ENCODE measurements around the gene COL16A1.

The COL16A1 gene

DNA sequence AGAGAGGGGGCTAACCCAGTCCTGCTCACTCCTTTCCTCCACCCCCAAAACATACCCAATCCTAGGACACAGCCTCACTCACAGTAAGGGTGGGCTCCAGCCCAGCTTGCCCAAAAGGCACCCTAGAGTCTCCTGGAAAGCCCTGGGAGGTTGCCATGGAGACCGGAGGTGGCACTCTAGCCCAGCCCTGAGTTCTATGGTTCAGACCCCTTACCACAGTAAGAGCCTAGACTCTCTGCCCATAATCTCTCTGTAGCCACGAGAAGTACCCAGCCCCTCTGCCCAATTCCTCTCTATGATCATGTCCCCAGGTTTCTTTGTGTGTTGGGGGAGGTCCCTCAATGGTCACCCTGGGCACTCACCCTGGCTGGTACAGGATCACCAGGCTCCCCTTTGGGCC, 14.4 kb downstream of the COL16A1 start:
- in situ Hi-C loops (cut with MboI; ENCODE audit: low sequenced_read_pairs): no loop called here

DNA sequence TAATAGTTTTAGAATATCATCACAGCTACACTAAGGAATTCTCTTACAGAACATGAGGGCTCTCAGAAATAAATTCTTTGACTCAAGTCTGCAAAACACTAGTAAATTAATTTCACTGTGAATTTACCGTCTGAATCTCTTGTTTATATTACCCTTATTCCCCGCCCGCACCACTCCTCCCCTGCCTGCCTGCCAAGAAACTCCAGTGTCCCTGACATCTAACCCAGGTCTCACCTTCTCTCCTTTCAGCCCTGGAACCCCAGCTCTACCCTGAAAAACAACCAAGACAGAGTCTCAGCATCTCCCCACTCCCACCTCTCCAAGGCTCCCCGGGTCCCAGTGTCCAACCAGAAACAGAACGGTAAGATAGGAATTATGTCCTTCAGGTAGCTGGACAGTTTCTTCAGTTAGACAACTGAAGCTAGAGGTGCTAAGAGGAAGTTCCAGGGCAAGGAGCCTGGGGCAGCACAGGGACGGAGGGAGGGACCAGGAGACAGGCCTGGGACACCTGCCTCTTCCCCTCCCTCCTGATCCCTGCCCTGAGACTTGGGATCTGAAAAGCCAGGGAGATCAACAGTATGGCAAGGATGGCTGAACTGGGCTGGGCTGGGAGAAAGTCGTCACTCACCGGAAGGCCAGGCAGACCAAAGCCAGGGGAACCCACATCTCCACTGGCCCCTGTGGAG, 15.4 kb downstream of the COL16A1 start:
- in situ Hi-C loops (cut with MboI; ENCODE audit: low sequenced_read_pairs): no loop called here

DNA sequence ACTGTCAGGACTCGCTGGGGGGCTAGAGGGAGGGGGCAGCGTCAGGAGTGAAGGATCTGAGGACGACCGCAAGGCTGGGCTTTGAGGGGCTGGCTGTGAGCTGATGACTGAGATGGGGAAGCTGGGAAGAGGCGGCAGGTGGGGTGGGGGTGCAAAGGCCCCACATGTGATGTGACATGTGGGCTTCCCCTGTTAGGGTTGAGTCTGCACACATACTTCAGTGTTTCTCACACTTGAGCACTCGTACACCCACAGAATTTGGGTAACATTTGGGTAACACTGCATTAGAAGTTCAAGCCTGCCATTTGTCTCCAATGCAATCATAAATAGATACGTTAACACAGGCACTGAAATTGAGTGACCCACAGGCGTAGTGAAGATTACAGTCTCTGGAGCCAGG, 16.2 kb downstream of the COL16A1 start:
- in situ Hi-C loops (cut with MboI; ENCODE audit: low sequenced_read_pairs): no loop called here

DNA sequence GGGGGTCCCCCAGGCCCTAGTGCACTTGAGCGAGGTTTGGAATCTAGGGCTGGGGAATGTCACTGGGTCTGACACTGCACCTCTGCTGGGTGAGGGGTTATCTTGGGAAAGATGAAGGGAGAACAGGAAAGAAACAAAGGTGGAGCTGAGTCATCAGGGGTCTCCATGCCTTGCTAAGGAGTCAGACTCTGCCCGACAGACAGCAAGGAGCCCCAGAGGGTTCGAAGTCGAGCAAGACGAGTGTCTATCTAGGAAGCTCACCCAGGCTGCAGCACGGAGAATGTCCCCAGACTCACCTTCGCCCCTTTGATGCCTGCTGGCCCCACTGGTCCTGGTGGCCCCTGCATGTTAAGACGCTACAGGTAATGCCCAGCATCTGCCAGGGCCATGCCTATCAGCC, 18.0 kb downstream of the COL16A1 start:
- in situ Hi-C loops (cut with MboI; ENCODE audit: low sequenced_read_pairs): no loop called here

DNA sequence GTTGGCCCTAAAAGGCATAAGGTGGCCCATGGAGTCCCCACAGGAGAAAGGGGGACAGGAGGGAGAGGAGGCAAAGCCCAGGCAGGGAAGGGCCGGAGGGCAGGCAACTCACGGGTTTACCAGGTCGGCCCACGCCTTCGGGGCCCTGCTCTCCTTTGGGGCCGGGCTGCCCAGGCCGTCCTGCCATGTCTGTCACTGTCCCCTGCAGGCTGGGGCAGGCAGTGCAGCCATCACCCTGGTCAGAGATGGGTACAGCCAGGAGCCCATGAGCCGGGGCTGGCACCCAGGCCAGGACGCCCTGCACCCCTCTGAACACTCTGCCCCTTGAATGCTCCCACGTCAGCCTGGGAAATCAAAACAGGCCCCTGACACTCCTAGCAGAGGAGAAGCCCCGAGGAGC, 19.8 kb downstream of the COL16A1 start:
- in situ Hi-C loops (cut with MboI; ENCODE audit: low sequenced_read_pairs): no loop called here

DNA sequence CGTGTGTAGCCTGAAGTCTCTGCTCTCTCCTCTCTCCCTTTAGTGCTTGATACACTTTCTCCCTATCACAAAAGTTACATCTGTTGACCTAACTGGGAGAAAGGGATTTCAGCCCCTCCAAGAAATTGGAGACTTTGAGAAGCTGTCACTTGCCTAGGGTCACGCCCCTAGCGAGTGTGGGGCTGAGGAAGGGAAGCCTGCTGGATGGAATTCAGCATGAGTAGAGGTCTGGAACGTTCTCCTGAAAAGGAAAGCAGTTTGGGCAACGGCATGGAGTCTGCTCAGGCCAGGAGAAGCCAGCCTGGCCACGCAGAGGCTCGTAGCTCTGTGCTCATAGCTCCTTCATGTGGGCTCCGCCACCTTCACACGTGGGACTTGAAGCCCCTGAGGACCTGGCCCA, 22.4 kb downstream of the COL16A1 start:
- in situ Hi-C loops (cut with MboI; ENCODE audit: low sequenced_read_pairs): no loop called here

DNA sequence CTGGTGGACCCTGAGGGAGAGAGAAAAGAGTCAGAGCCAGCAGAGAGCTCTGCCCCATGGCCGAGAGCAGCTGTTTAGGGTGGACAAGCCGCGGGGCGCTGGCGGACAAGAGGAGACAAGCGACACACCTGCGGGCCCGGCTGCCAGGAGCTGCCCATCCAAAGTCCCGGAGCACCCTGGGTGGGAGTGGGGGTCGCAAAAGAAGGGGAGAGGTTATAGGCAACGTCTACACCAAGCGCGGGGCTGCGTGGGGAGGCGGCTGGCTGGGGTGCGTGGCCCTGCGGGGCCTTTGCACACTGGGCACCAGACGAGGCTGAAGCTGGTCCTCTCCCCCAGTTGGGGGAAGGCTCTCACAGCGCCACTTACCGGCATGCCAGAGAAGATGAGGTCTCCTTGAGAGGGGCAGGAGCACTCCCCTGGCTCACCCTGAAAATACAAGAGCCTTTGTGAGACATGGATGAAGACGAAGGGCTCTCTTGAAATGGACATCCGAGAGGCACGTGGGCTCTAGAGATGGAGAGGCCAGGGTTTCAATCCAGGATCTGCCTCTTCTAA, 24.1 kb downstream of the COL16A1 start:
- in situ Hi-C loops (cut with MboI; ENCODE audit: low sequenced_read_pairs): no loop called here

DNA sequence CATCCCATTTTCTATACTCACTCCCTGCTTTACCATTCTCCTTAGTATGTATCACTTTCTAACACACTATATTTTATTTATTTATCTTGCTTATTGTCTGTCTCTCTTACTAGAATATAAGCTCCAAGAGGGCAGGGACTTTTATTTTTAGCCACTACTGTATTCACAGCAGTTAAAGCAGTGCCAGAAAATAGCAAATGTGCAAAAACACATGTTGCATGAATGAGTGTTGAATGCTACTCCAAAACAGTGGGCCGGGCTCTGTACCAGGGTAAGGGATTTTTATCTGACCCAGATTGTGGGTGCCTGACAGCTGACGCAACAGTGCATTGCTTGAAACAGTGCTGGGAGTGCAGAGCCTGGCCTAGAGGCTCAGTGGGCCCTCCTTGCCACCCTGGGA, 24.7 kb downstream of the COL16A1 start:
- in situ Hi-C loops (cut with MboI; ENCODE audit: low sequenced_read_pairs): no loop called here

DNA sequence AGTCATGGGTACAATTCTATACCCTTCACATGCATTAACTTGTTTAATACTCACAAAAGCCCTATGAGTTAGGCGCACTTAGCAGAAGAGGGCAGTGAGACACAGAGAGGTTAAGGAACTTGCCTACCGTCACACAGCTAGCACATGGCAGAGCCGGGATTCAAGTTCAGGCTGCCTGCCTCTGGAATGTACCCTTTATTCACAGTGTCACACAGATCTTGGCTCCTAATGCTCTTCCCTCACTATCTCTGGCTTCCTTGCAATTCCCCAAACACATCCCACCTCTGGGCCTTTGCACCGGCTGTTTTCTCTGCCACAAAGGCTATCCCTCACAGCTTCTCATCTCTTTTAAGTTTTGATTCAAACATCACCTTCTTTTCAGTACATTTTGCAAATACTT, 25.1 kb downstream of the COL16A1 start:
- in situ Hi-C loops (cut with MboI; ENCODE audit: low sequenced_read_pairs): no loop called here

DNA sequence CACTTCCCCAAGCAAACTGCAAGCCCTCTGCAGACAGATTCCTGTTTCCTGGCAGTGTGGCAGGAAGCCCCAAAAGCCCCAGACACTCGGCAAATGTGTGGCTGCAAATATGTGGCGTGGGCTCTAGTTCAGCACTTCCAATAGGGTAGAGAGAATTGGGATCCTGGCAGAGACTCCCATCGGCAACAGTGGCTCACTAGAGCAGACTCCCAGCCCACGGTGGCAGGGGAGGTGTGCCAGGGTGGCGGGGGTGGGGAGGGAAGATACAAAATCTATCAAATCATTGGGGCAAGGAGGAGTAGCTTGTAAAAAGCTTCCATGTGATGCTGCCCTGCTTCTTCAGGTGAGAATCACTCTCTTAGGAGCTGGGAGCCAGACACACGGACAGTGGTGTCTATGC, 25.9 kb downstream of the COL16A1 start:
- in situ Hi-C loops (cut with MboI; ENCODE audit: low sequenced_read_pairs): no loop called here

DNA sequence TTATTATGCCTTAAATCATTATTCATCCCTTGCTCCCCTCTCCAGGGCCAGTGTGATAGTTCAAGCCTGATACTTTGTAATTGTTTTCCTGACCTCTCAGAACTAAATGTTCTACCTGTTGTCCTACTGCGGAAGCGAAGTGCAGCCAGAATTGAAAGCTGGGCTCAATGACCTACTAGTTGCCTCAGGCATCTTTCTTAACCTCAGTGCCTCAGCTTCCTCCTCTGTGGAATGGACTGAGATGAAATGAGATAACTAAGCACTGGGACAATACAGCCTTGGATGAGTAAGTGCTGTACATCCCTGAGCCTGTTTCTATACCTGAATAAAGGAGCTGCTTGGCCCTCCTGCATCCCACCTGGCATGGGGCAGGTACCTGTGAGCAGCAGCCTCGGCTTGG, 26.4 kb downstream of the COL16A1 start:
- in situ Hi-C loops (cut with MboI; ENCODE audit: low sequenced_read_pairs): no loop called here

DNA sequence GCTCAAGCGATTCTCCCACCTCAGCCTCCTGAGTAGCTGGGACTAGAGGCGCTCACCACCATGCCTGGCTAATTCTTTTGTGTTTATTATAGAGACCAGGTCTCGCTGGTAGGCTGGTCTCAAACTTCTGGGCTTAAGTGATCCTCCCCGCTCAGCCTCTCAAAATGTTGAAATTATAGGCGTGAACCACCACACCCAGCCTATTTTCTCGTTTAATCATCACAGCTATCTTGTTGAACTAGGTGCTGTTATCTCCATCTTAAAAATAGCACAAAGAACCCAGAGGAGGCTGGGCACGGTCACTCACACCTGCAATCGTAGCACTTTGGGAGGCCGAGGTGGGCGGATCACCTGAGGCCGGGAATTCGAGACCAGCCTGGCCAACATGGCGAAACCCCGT, 28.1 kb downstream of the COL16A1 start:
- in situ Hi-C loops (cut with MboI; ENCODE audit: low sequenced_read_pairs): no loop called here

DNA sequence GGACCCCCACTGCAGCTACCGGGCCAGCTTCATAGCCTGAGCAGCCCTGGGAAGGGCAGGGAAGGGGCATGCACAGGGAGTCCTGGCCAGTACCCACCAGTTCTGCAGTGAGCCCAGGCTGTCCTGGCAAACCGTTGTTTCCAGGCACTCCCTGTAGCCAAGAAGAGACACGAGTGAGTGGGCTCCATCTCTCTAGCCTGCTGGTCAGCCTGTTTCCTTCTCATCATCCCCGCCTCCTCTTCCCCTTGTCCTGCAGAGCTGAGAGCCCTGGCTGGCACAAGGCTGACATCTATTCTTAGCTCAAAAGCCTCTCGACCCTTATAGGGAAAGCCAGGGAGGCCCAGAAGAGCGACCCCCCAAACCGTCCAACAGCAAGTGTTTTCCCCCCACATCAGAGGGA, 28.7 kb downstream of the COL16A1 start:
- in situ Hi-C loops (cut with MboI; ENCODE audit: low sequenced_read_pairs): no loop called here

DNA sequence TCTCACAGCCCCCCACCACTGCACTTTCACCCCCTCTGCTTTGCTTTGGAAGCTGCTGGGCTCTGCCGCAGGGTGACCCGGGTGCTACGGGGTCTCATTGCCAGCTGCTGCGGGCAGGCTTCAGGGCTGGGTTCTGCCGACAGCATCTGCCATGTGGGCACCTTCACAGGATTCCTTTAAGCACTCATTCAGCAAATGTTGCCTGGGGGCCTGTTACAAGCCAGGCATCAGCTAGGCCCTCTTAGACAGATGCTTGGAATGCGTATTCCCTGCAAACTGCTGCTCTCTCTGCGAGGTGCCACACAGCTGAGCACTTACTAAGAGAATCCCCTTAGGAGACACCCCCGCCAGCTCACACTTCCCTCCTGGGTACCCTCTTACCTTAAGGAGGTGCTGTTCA, 29.2 kb downstream of the COL16A1 start:
- in situ Hi-C loops (cut with MboI; ENCODE audit: low sequenced_read_pairs): no loop called here

DNA sequence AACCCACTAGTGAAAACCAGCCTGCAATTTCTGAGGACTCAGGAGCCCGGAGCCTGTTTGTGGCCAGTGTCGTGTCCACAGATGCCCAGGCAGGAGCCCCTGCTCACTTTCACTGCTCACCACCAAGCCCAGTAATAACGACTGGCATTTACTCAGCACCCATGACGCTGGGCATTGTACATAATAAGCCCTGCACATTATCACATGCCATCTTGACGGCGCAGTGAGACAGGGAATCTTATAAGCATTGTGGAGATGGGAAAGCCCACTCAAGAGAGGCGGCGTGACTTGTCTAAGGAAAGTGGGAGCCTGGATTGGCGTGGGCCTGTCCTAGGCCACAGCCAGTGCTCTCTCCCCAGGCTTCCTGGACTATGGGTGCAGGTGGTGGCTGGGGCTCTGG, 30.4 kb downstream of the COL16A1 start:
- in situ Hi-C loops (cut with MboI; ENCODE audit: low sequenced_read_pairs): no loop called here

DNA sequence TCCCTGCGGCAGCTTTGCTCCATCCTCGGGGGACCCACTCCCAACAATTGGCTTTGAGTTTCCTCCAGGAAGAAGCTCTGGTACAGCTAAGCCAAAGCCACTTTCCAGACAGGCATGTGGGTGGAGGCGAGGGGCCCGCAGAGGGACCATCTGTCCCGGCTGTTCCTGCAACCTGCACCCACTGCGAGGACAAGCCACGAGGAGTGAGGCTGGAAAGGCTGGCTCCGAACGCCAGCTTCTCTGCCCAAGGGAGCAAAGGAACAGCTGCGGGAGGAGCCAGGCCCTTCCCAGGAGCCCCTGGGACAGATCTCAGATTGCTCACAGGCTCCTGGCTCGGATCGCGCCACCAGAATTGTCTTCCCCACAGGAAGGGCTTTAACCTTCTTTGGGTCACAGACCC, 30.8 kb downstream of the COL16A1 start:
- in situ Hi-C loops (cut with MboI; ENCODE audit: low sequenced_read_pairs): no loop called here

DNA sequence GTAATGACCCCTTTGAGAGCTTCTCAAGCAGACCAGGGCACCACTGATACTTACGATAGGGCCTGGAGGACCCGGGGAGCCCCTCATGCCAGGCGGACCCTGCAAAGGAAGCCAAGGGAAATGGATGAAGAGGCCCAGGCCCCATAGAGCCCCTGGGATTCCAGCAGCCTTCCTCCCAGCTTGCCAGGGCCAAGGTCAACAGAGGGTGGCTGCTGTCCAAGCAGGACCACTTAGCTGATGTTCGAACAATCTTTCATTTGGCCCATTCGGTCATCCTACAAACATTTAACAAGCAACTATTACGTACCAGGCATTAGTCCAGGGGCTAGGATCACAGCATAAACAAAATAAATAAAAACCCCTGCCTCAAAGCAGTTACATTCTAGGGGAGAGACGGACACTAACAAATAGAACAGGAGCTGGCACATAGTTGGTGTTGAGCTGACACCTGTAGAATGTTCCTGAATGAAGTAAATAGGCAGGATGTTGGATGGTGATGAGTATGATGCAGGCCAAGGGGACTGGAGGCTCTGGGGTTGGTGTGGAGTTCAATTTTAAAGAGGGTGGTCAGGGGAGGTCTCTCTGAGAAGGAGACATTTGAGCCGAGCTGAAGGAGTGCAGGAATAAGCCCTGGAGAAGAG, 32.1 kb downstream of the COL16A1 start:
- in situ Hi-C loops (cut with MboI; ENCODE audit: low sequenced_read_pairs): no loop called here

DNA sequence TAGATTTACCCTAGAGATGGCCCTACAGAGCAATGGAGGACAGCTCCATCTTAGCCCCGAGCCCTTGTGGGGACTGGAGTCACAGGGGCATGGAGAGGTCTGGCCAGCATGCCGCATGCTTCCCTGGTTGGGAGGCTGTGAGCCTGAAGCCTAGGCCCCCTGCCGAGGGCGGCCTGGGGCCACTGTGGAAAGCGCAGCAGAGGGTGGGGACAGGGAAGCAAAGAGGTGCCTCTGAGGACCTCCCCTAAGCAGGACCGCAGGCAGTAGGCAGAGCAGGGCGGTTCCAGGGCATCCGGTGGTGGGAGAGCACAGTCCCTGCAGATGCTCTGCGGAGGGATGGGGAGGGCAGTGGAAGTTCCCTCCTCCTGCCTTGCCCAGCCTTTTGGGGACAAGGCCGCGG, 32.7 kb downstream of the COL16A1 start:
- in situ Hi-C loops (cut with MboI; ENCODE audit: low sequenced_read_pairs): no loop called here

DNA sequence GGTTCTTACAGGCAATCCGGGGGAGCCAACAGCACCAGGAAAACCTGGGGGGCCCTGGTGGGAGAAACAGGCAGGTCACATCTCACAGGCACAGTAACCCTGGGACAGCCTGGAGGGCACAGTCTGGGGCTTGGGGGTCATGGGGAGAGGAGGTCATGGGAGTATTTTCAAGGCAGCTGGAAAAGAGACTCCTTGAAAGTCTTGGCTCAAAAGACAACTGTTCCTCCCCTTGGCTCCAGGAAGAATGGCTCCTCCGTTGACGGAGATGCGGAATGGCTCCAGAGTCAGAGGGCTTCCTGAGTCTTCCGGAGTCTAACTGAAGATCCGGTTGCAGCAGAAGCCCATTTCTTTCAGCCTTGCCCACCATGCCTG, 33.2 kb downstream of the COL16A1 start:
- in situ Hi-C loops (cut with MboI; ENCODE audit: low sequenced_read_pairs): no loop called here

DNA sequence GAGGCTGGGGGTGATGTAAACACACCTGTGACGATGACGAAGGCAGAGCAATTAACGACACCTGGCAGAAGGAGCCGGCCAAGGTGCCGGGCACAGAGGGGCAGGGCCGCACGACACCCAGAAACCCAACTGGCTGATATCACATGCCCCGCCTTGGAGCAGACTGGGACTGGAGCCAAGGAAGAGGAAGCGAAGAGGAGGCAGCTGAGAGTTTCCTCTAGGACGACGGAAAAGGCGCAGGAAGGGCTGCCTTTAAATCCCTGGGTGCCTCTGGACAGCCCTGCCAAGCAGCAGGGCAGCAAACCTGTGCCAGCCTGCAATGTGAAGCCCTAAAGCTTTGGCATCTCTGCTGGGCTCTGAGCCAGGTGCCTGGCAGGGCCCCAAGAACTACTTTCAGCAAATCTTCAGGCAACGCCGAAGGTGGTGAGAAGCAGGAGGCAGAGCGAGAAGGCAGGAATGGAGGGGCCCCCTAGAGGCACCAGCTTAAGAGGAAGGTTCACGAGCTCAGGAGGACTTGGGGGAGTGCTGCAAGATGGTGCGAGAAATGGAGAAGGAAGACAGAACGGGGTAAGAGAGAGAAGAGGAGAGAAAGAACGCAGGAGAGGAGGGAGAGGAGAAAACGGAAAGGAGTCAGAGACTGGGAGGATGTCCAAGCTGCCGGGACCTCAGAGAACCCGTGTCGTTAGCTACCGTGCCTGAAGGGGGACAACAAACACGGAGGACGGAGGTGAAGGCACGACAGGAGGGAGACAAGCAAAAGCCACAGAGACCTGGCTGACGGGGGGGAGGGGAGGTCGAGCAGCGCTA, 33.8 kb downstream of the COL16A1 start:
- in situ Hi-C loops (cut with MboI; ENCODE audit: low sequenced_read_pairs): no loop called here

DNA sequence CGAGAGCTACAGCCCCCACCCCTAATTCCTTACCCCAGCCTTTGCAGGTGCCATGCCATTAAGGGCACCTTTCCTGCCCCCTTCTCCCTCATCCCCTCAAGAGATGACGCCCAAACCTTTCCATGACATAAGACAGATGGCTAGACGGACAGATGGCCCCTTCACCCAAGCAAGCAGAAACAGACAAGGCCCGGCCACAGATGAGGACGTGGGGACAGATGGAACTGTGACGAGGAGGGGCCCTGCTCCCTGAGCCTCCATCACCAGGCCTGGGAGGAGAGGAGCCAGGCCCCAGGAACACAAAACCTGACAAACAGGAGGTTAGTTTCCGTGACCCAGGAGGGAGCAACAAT, 34.4 kb downstream of the COL16A1 start:
- in situ Hi-C loops (cut with MboI; ENCODE audit: low sequenced_read_pairs): no loop called here

DNA sequence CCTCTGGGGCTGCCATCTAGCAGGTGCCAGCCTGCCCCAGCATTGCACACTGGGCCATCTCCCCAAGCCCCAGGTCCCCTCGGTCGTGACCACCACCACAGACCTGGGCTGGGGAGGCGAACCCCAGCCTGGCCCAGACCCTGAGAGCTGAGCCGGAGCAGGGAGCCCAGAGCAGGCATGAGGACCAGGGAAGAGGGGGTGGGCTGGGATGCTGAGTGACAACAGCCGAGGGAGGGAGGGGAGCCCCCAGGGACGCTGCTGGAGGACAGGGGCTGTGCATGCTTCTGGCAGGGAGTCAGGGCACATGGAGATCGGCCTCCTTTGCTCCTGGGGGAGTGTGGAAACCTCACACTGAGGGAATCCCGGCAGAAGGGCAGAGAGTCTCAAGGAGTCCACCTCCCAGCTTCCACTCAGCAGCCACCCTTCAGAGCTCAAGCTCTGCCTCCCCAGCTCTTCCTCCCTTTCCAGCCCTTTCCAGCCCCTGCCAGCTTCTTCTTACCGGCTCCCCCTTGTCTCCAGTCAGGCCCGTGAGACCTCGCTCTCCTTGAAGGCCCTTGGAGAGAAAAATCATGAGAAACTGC, 35.4 kb downstream of the COL16A1 start:
- in situ Hi-C loops (cut with MboI; ENCODE audit: low sequenced_read_pairs): no loop called here
